ENCODE data around the gene ZNF354B. TPM values are rescaled to one million over a fixed set of nuclear protein-coding genes. Genes with fewer than 3 reads are reported as not detected.

The ZNF354B gene
- total and polyA plus RNA-seq, 2 of the 13 experiments (the other 11 are each of a cell fraction or from before 2014, with no cell fraction given), result 7.8 to 10.3 TPM

DNA sequence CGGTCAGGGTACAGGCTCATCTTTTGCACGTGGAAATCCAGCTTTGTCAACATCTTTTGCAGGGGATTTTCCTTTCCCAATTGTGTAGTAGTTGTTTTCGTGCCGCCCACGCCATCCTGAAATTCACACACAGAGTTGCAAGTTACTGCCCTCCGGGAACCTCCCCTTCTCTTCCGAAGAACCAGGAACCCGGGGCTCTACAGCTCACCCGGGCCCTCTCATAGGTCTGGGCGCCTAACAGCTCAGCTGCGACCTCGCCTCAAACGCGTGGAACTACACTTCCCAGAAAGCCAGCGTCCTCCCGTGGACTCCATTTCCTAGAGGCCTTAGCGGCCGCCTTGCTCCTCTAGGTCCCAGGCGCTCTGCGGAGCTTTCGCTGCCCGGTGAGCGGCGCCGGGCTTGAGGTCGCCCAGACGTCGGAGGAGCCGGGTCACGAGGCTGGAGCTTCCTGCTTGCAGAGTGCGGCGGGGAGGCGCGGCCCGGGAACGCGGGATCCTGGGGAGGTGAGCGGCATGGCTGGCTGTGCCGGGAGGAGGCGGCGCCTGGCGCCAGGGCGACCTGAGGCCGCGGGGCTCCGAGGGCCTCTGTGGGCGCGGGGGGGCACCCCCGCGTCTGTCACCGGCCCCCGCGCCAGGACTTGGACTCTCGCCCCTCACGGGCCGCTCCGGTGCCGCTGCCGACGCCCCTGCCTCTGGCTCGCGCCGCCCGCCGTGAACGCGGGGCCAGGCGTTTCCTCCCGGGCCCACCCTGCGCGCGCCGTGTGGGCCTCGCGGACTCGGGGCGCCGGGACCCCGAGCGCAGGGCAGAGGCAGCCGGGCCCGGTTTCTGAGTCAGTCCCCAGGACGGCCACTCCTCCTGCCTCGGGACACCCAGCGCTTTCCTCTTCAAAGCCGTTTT, at the start of gene ZNF354B (continued):
- TF ChIP-seq, protein P1, sequence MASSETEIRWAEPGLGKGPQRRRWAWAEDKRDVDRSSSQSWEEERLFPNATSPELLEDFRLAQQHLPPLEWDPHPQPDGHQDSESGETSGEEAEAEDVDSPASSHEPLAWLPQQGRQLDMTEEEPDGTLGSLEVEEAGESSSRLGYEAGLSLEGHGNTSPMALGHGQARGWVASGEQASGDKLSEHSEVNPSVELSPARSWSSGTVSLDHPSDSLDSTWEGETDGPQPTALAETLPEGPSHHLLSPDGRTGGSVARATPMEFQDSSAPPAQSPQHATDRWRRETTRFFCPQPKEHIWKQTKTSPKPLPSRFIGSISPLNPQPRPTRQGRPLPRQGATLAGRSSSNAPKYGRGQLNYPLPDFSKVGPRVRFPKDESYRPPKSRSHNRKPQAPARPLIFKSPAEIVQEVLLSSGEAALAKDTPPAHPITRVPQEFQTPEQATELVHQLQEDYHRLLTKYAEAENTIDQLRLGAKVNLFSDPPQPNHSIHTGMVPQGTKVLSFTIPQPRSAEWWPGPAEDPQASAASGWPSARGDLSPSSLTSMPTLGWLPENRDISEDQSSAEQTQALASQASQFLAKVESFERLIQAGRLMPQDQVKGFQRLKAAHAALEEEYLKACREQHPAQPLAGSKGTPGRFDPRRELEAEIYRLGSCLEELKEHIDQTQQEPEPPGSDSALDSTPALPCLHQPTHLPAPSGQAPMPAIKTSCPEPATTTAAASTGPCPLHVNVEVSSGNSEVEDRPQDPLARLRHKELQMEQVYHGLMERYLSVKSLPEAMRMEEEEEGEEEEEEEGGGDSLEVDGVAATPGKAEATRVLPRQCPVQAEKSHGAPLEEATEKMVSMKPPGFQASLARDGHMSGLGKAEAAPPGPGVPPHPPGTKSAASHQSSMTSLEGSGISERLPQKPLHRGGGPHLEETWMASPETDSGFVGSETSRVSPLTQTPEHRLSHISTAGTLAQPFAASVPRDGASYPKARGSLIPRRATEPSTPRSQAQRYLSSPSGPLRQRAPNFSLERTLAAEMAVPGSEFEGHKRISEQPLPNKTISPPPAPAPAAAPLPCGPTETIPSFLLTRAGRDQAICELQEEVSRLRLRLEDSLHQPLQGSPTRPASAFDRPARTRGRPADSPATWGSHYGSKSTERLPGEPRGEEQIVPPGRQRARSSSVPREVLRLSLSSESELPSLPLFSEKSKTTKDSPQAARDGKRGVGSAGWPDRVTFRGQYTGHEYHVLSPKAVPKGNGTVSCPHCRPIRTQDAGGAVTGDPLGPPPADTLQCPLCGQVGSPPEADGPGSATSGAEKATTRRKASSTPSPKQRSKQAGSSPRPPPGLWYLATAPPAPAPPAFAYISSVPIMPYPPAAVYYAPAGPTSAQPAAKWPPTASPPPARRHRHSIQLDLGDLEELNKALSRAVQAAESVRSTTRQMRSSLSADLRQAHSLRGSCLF (CRISPR knock-in tag; IDR thresholded peaks at IDR 0.05; ENCODE audit: borderline replicate concordance), result no peak
- TF ChIP-seq HES4 (CRISPR knock-in tag; IDR thresholded peaks at IDR 0.05; ENCODE audit: borderline replicate concordance) (peak; percentile 73; the same call in 1 of the 2 replicates), ZNF589 (CRISPR knock-in tag; conservative IDR thresholded peaks at IDR 0.05) (no peak), ZNF460 (CRISPR knock-in tag; IDR thresholded peaks at IDR 0.05; ENCODE audit: borderline replicate concordance) (peak; percentile 96), MXD4 (CRISPR knock-in tag; IDR thresholded peaks at IDR 0.05) (peak; percentile 89), SAFB2 (CRISPR knock-in tag; IDR thresholded peaks at IDR 0.05; ENCODE audit: borderline replicate concordance, low read depth) (no peak), MED8 (CRISPR knock-in tag; IDR thresholded peaks at IDR 0.05; ENCODE audit: insufficient replicate concordance) (no peak), ZNF12 (CRISPR knock-in tag; IDR thresholded peaks at IDR 0.05) (no peak), ZNF263 (CRISPR knock-in tag; IDR thresholded peaks at IDR 0.05) (peak; percentile 59; the same call in 1 of the 2 replicates), HCFC1 (IDR thresholded peaks at IDR 0.05; ENCODE audit: low read depth, low read length) (peak; percentile 97), GPBP1L1 (CRISPR knock-in tag; IDR thresholded peaks at IDR 0.05) (no peak), MED13 (CRISPR knock-in tag; IDR thresholded peaks at IDR 0.05) (no peak), NPAS2 (CRISPR knock-in tag; IDR thresholded peaks at IDR 0.05; ENCODE audit: borderline replicate concordance) (no peak), ZMYM4 (CRISPR knock-in tag; IDR thresholded peaks at IDR 0.05) (peak; percentile 72; the same call in 1 of the 2 replicates), LCORL (IDR thresholded peaks at IDR 0.05) (no peak), LCORL (CRISPR knock-in tag; IDR thresholded peaks at IDR 0.05) (peak; percentile 31; the same call in 1 of the 2 replicates), CBX5 (CRISPR knock-in tag; IDR thresholded peaks at IDR 0.05; ENCODE audit: borderline replicate concordance) (peak; percentile 70; the same call in 1 of the 2 replicates), XBP1 (CRISPR knock-in tag; IDR thresholded peaks at IDR 0.05) (no peak)
- TF ChIP-seq, protein P2, sequence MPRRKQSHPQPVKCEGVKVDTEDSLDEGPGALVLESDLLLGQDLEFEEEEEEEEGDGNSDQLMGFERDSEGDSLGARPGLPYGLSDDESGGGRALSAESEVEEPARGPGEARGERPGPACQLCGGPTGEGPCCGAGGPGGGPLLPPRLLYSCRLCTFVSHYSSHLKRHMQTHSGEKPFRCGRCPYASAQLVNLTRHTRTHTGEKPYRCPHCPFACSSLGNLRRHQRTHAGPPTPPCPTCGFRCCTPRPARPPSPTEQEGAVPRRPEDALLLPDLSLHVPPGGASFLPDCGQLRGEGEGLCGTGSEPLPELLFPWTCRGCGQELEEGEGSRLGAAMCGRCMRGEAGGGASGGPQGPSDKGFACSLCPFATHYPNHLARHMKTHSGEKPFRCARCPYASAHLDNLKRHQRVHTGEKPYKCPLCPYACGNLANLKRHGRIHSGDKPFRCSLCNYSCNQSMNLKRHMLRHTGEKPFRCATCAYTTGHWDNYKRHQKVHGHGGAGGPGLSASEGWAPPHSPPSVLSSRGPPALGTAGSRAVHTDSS (CRISPR knock-in tag; conservative IDR thresholded peaks at IDR 0.05), result no peak
- TF ChIP-seq, protein P3, sequence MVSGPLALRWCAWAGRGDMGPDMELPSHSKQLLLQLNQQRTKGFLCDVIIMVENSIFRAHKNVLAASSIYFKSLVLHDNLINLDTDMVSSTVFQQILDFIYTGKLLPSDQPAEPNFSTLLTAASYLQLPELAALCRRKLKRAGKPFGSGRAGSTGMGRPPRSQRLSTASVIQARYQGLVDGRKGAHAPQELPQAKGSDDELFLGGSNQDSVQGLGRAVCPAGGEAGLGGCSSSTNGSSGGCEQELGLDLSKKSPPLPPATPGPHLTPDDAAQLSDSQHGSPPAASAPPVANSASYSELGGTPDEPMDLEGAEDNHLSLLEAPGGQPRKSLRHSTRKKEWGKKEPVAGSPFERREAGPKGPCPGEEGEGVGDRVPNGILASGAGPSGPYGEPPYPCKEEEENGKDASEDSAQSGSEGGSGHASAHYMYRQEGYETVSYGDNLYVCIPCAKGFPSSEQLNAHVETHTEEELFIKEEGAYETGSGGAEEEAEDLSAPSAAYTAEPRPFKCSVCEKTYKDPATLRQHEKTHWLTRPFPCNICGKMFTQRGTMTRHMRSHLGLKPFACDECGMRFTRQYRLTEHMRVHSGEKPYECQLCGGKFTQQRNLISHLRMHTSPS (CRISPR knock-in tag; IDR thresholded peaks at IDR 0.05; ENCODE audit: low read depth), result no peak

All from HepG2 (cell line).